B cell (primary cell): Measurements from ENCODE around the gene CTDP1. TPM values are rescaled to one million over a fixed set of nuclear protein-coding genes. Genes with fewer than 3 reads are reported as not detected.

ENCODE experiments used
- ATAC-seq: fragments of 200-7000 bp; cut with Tn5 transposase; one replicate; pipeline ENCODE4 v1.10.0; 2021; ENCODE audit warnings: low read depth, mild to moderate bottlenecking, moderate number of reproducible peaks, moderate library complexity
- CTCF ChIA-PET: fragments of 350-600 bp; sonication (Branson Sonifier 250); formaldehyde crosslinking; loops from one replicate; lab custom pipeline; 2021; ENCODE audit warnings: antibody characterized with exemption, inconsistent platforms; lab: Charles Lee
- POLR2A ChIA-PET: fragments of 350-600 bp; sonication (Branson Sonifier 250); formaldehyde crosslinking; loops from one replicate; lab custom pipeline; 2021; ENCODE audit warnings: antibody characterized with exemption; lab: Charles Lee
- DNase-seq: peaks from one replicate; pipeline ENCODE4 v3.0.0; 2013
- H2AFZ ChIP-seq: 2 replicates; pipeline ENCODE4 v1.6.1; 2012; ENCODE audit warnings: mild to moderate bottlenecking, low read depth, low read length; ENCODE audit not compliant: insufficient read depth, poor library complexity, severe bottlenecking
- H3K27ac ChIP-seq, 2 donors: 1 replicate in 1 of 2; 2 replicates in 1 of 2; pipeline ENCODE4 v1.5.1; 2012 to 2013; ENCODE audit warnings: low read length in 2 of 2, mild to moderate bottlenecking in 2 of 2, moderate library complexity in 1 of 2
- H3K27me3 ChIP-seq, 4 experiments: fragments of 200-600 bp in 1 of 4; sonication (generic) in 1 of 4; replicated peaks in 1 of 4; 1 replicate in 2 of 4; 2 replicates in 2 of 4; pipeline versions ENCODE4 v1.6.1 to v1.7.0; 2013 to 2016; ENCODE audit warnings: low read length in 3 of 4, mild to moderate bottlenecking in 2 of 4, mixed read lengths in 1 of 4, moderate library complexity in 1 of 4; ENCODE audit not compliant: insufficient read depth in 4 of 4, control insufficient read depth in 3 of 4; ENCODE audit errors: control extremely low read depth in 1 of 4
- H3K36me3 ChIP-seq, 2 experiments: replicated peaks in 1 of 2; 1 replicate in 1 of 2; 2 replicates in 1 of 2; pipeline versions ENCODE4 v1.6.1 to v1.7.1; 2013; ENCODE audit warnings: low read length in 1 of 2; ENCODE audit not compliant: insufficient read depth in 2 of 2, control insufficient read depth in 1 of 2; ENCODE audit errors: control extremely low read depth in 1 of 2, extremely low read depth in 1 of 2
- H3K4me1 ChIP-seq, 2 donors: fragments of 200-600 bp in 1 of 2; sonication (generic) in 1 of 2; 1 replicate in 1 of 2; 2 replicates in 1 of 2; pipeline versions ENCODE4 v1.5.1 to v1.6.1; 2013 to 2017; ENCODE audit warnings: low read length in 2 of 2; ENCODE audit not compliant: control insufficient read depth in 2 of 2, insufficient read depth in 2 of 2
- H3K4me2 ChIP-seq: replicated peaks from 2 replicates; pipeline ENCODE3; 2012; ENCODE audit warnings: mild to moderate bottlenecking, low read depth, low read length; ENCODE audit not compliant: poor library complexity, severe bottlenecking
- H3K4me3 ChIP-seq, 5 experiments: fragments of 200-600 bp in 1 of 5; sonication (generic) in 1 of 5; 1 replicate in 3 of 5; 2 replicates in 2 of 5; pipeline versions ENCODE4 v1.5.1 to v1.7.0; 2011 to 2016; ENCODE audit warnings: low read length in 4 of 5, mild to moderate bottlenecking in 4 of 5, low read depth in 2 of 5, control low read depth in 1 of 5, moderate library complexity in 1 of 5; ENCODE audit not compliant: insufficient read depth in 1 of 5; ENCODE audit errors: control extremely low read depth in 1 of 5, extremely low read depth in 1 of 5
- H3K79me2 ChIP-seq: fragments of 200-600 bp; sonication (generic); one replicate; pipeline ENCODE4 v1.6.0; 2016; ENCODE audit warnings: low read length; ENCODE audit not compliant: control insufficient read depth, insufficient read depth
- H3K9ac ChIP-seq: fragments of 200-600 bp; sonication (generic); 2 replicates; pipeline ENCODE4 v1.6.1; 2017; ENCODE audit warnings: mild to moderate bottlenecking, low read length, moderate library complexity
- H3K9me3 ChIP-seq, 3 donors: one replicate each; pipeline versions ENCODE4 v1.6.1 to v1.7.1; 2013; ENCODE audit warnings: low read length in 2 of 3; ENCODE audit not compliant: control insufficient read depth in 2 of 3, insufficient read depth in 1 of 3; ENCODE audit errors: control extremely low read depth in 1 of 3
- H4K20me1 ChIP-seq: 2 replicates; pipeline ENCODE4 v1.6.0; 2012; ENCODE audit warnings: mild to moderate bottlenecking, low read length; ENCODE audit not compliant: insufficient read depth, control insufficient read depth, poor library complexity, severe bottlenecking
- H3K27ac Mint-ChIP-seq: one replicate; pipeline ENCODE4 v1.8.0; 2021; ENCODE audit warnings: mixed read lengths
- H3K27me3 Mint-ChIP-seq: one replicate; pipeline ENCODE4 v1.8.0; 2021; ENCODE audit warnings: mixed read lengths
- H3K4me1 Mint-ChIP-seq: one replicate; pipeline ENCODE4 v1.8.0; 2021; ENCODE audit warnings: mixed read lengths
- H3K4me3 Mint-ChIP-seq: one replicate; pipeline ENCODE4 v1.8.0; 2021; ENCODE audit warnings: mixed read lengths
- H3K9me3 Mint-ChIP-seq: one replicate; pipeline ENCODE4 v1.8.0; 2022; ENCODE audit warnings: mixed read lengths; ENCODE audit not compliant: insufficient read depth
- EZH2 ChIP-seq: IDR thresholded peaks from 2 replicates; pipeline ENCODE4 v1.6.1; 2012; ENCODE audit warnings: borderline replicate concordance, low read depth, mild to moderate bottlenecking, moderate library complexity, low read length; ENCODE audit not compliant: insufficient read depth, poor library complexity, severe bottlenecking
- WGBS: methylation state at CpG from one replicate; pipeline ENCODE4 v1.1.5; 2013; ENCODE audit warnings: missing lambda C conversion rate; ENCODE audit not compliant: insufficient coverage; 5-methylcytosine and 5-hydroxymethylcytosine counted together
- intact Hi-C: fragments of 100-400 bp; cut with micrococcal nuclease; formaldehyde crosslinking; loops from one replicate; pipeline ENCODE4 v1.10.0; 2022
- polyA plus RNA-seq: library from polyadenylated mRNA; depleted of rRNA; stranded (reverse); fragments of >200 nt; gene quantifications from 2 replicates; pipeline ENCODE4 v1.2.3, GENCODE V29; 2012
- total RNA-seq, 2 donors: library from RNA; stranded (reverse); fragments of 120-200 nt in 1 of 2; gene quantifications; 1 replicate in 1 of 2; 2 replicates in 1 of 2; pipeline versions ENCODE4 v1.2.3 to v1.2.4, GENCODE V29; 2013 to 2022
- TF ChIP-seq, protein P1 (sequence below): fragments of 200-600 bp; IDR thresholded peaks from one replicate; pipeline ENCODE4 v1.8.0; 2022; ENCODE audit warnings: antibody characterized with exemption, mild to moderate bottlenecking

Gene CTDP1
- total and polyA plus RNA-seq, 2 donors (not counting 1 experiment from before 2014, with no cell fraction given), result 14.3 to 33.3 TPM

DNA sequence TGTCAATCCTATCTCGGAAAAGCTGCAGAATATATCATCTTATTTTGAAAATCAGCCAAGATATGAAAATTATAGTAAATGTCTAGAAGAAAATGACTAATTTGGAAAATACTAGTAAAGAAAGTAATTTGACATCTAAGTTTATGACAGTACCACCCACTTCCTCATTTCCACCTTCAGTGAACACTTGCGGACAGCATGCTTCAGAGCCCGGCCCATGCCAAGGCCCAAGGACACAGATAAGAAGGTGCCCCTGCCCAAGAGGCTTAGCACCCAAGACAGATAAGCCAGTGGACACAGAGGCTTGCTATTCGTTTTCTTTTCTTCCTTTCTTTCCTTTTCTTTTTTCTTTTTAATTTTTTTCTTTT, 113.4 kb downstream of the CTDP1 start:
- Histone ChIP-seq H3K4me2 (peak overlapping the region; percentile 66), H4K20me1 (no peaks in the 10 kb centered on the region), H3K9ac (peak overlapping the region; percentile 50), H2AFZ (no peak overlapping the region), H3K4me1 (peaks cover 34 to 42% of the 10 kb centered on the region in 2 donors), H3K36me3 (no peaks in the 10 kb centered on the region), H3K9me3 (peaks cover 0 to 28% (median 0%) of the 10 kb centered on the region in 3 donors), H3K4me3 (peak overlapping the region in 2 of 5 experiments; percentile 44 to 46), H3K27ac (no peak overlapping the region), H3K79me2 (no peaks in the 10 kb centered on the region), H3K27me3 (peaks cover 0 to 59% (median 24%) of the 10 kb centered on the region in 4 experiments)
- DNase-seq (peak; percentile 57), ATAC-seq (peak; percentile 64)
- intact Hi-C loops, result loop anchor here (10.0 kb wide), 1 partner anchor 242 kb away; the partner anchor contains the start of gene RBFA
- WGBS, result 0% methylated on average over 2 of the region's 4 CpGs
- H3K4me1 Mint-ChIP-seq, result peaks cover 36% of the 10 kb centered on the region
- no peak overlapping the region for H3K27ac Mint-ChIP-seq
- H3K4me3 Mint-ChIP-seq, result peak overlapping the region; percentile 12
- CTCF ChIA-PET, result interaction anchor here (0.7 kb wide), 1 partner anchor 136 kb away, joined by 3 read pairs; no protein-coding TSS in a partner anchor
- POLR2A ChIA-PET, result no interaction called here
- no peaks in the 10 kb centered on the region for H3K9me3 Mint-ChIP-seq
- peaks cover 59% of the 10 kb centered on the region for H3K27me3 Mint-ChIP-seq
- no peak for TF ChIP-seq EZH2
- TF ChIP-seq, protein P1, sequence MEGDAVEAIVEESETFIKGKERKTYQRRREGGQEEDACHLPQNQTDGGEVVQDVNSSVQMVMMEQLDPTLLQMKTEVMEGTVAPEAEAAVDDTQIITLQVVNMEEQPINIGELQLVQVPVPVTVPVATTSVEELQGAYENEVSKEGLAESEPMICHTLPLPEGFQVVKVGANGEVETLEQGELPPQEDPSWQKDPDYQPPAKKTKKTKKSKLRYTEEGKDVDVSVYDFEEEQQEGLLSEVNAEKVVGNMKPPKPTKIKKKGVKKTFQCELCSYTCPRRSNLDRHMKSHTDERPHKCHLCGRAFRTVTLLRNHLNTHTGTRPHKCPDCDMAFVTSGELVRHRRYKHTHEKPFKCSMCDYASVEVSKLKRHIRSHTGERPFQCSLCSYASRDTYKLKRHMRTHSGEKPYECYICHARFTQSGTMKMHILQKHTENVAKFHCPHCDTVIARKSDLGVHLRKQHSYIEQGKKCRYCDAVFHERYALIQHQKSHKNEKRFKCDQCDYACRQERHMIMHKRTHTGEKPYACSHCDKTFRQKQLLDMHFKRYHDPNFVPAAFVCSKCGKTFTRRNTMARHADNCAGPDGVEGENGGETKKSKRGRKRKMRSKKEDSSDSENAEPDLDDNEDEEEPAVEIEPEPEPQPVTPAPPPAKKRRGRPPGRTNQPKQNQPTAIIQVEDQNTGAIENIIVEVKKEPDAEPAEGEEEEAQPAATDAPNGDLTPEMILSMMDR, result no peak

DNA sequence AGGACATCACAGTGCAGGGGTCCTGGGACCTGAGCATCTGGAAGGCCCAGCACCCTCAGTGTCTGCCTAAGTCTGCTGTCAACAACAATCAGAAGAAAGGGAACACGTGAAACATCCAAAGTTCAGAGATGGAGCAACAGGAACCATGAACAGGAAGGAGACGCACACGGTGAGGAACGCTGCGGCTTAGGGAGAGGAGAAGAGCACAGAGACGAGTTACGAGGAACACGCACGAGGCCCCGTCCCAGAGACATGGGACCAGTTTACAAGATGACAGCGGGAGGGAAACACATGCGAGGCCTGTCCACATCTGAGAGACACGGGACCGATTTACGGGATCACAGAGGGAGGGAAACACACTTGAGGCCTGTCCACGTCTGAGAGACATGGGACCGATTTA, 115.2 kb downstream of the CTDP1 start:
- TF ChIP-seq EZH2, result no peak
- TF ChIP-seq, protein P1, result no peak
- WGBS, result 89% methylated on average over 17 of the region's 17 CpGs
- ATAC-seq (no peak), DNase-seq (no peak)
- peaks cover 0 to 20% (median 0%) of the 10 kb centered on the region in 3 donors for H3K9me3 ChIP-seq
- H2AFZ ChIP-seq, result no peak overlapping the region
- Mint-ChIP-seq H3K9me3 (no peaks in the 10 kb centered on the region), H3K4me1 (peaks cover 44% of the 10 kb centered on the region), H3K27ac (no peak overlapping the region), H3K27me3 (peaks cover 58% of the 10 kb centered on the region), H3K4me3 (no peak overlapping the region)
- no peaks in the 10 kb centered on the region for H3K79me2 ChIP-seq
- peaks cover 47 to 53% of the 10 kb centered on the region in 2 donors for H3K4me1 ChIP-seq
- no peak overlapping the region for H3K9ac ChIP-seq
- POLR2A ChIA-PET, result no interaction called here
- H4K20me1 ChIP-seq, result peaks cover 4% of the 10 kb centered on the region
- peaks cover 0 to 58% (median 24%) of the 10 kb centered on the region in 4 experiments for H3K27me3 ChIP-seq
- CTCF ChIA-PET, result no interaction called here
- H3K27ac ChIP-seq, result no peak overlapping the region
- H3K4me3 ChIP-seq, result no peak overlapping the region
- intact Hi-C loops, result loop anchor here (5.0 to 10.0 kb wide), 3 partner anchors 167 to 352 kb away; partner anchors contain the start of genes HSBP1L1 and RBFA
- no peak overlapping the region for H3K4me2 ChIP-seq
- no peaks in the 10 kb centered on the region for H3K36me3 ChIP-seq
